K562 (cell line): ENCODE results near the gene MYH11. TPM values are rescaled to one million over a fixed set of nuclear protein-coding genes. Genes with fewer than 3 reads are reported as not detected.
A peak's percentile ranks its signal among the peaks of the same experiment; 100 is the strongest.

Experiments
- ATAC-seq: fragments of 200-7000 bp; cut with Tn5 transposase; 3 replicates; pipeline ENCODE4 v1.9.1; 2020; ENCODE audit warnings: moderate library complexity
- BruUV-seq: library from RNA; stranded (reverse); fragments of 400-500 nt; replicated peaks from 2 replicates; lab custom pipeline; 2021; lab: Mats Ljungman, UMichigan
- CTCF ChIA-PET: fragments of 300-600 bp; formaldehyde crosslinking; extraction: SDS; loops from one replicate; lab custom pipeline; 2021; ENCODE audit warnings: low intra/inter-chr PET ratio; lab: Yijun Ruan, JAX
- POLR2A ChIA-PET: fragments of 300-600, 350-650 bp; sonication (Branson Sonifier 250); formaldehyde crosslinking; extraction: SDS; loops from one replicate; lab custom pipeline; 2021; ENCODE audit warnings: antibody characterized with exemption, inconsistent platforms; lab: Yijun Ruan, JAX
- DNase-seq, 4 experiments: peaks; one replicate each; pipeline versions ENCODE4 v3.0.0 to v3.0.0-alpha.2; 2011 to 2018; ENCODE audit warnings: low spot score in 3 of 4, mixed read lengths in 3 of 4; ENCODE audit errors: extremely low read depth in 1 of 4
- FAIRE-seq: peaks from 2 replicates; lab custom pipeline; 2011; peaks lifted over from hg19 to GRCh38; lab: Jason Lieb, UNC
- H2AFZ ChIP-seq: 2 replicates; pipeline ENCODE4 v1.6.0; 2011; ENCODE audit warnings: low read depth, low read length, control low read depth, inconsistent platforms
- H3K27ac ChIP-seq: fragments of 200-600 bp; 3 replicates; pipeline ENCODE4 v1.8.0; 2011; ENCODE audit warnings: low read depth, mild to moderate bottlenecking, control low read depth, inconsistent platforms, low read length, moderate library complexity, mixed read lengths; ENCODE audit errors: extremely low read depth
- H3K27me3 ChIP-seq, 2 experiments: fragments of 300-600 bp in 1 of 2; 2 replicates in 1 of 2; 3 replicates in 1 of 2; pipeline versions ENCODE4 v1.6.0 to v1.8.0; 2011; ENCODE audit warnings: inconsistent platforms in 2 of 2, low read length in 2 of 2, mild to moderate bottlenecking in 1 of 2, mixed read lengths in 1 of 2, moderate library complexity in 1 of 2; ENCODE audit not compliant: control insufficient read depth in 2 of 2, insufficient read depth in 2 of 2
- H3K36me3 ChIP-seq: fragments of 300-600 bp; 3 replicates; pipeline ENCODE4 v1.8.0; 2011; ENCODE audit warnings: mild to moderate bottlenecking, low read length, inconsistent platforms; ENCODE audit not compliant: control insufficient read depth, insufficient read depth
- H3K4me1 ChIP-seq, 2 experiments: fragments of 200-600 bp in 1 of 2; replicated peaks in 1 of 2; 2 replicates in 1 of 2; 3 replicates in 1 of 2; pipeline versions ENCODE4 v1.5.1 to v1.8.0; 2011; ENCODE audit warnings: inconsistent platforms in 2 of 2, low read length in 2 of 2, mild to moderate bottlenecking in 1 of 2, mixed read lengths in 1 of 2, moderate library complexity in 1 of 2; ENCODE audit not compliant: control insufficient read depth in 2 of 2, insufficient read depth in 2 of 2
- H3K4me2 ChIP-seq: 2 replicates; pipeline ENCODE4 v1.6.1; 2011; ENCODE audit warnings: low read length, control low read depth, inconsistent platforms, mixed read lengths; ENCODE audit not compliant: insufficient read depth
- H3K4me3 ChIP-seq: fragments of 200-600 bp; sonication (generic), shearing (Covaris generic); 2 replicates; pipeline ENCODE4 v1.5.1; 2016; ENCODE audit warnings: control low read depth, inconsistent platforms
- H3K79me2 ChIP-seq: fragments of 200-600 bp; 3 replicates; pipeline ENCODE4 v1.8.0; 2011; ENCODE audit warnings: low read length, inconsistent platforms; ENCODE audit not compliant: control insufficient read depth, insufficient read depth
- H3K9ac ChIP-seq, 2 experiments: 2 replicates each; pipeline versions ENCODE4 v1.6.0 to v1.6.1; 2011; ENCODE audit warnings: low read depth in 2 of 2, low read length in 2 of 2, control low read depth in 1 of 2, inconsistent platforms in 1 of 2, mild to moderate bottlenecking in 1 of 2, mixed read lengths in 1 of 2; ENCODE audit not compliant: insufficient read depth in 1 of 2
- H3K9me1 ChIP-seq: one replicate; pipeline ENCODE4 v1.6.0; 2011; ENCODE audit warnings: inconsistent platforms, mild to moderate bottlenecking, low read length, moderate library complexity; ENCODE audit not compliant: control insufficient read depth, insufficient read depth
- H3K9me3 ChIP-seq: replicated peaks from 2 replicates; pipeline ENCODE4 v1.5.1; 2011; ENCODE audit warnings: low read depth, low read length, inconsistent platforms; ENCODE audit not compliant: control insufficient read depth, insufficient read depth
- H4K20me1 ChIP-seq: replicated peaks from 2 replicates; pipeline ENCODE4 v1.6.1; 2011; ENCODE audit warnings: low read length, inconsistent platforms, mixed read lengths; ENCODE audit not compliant: control insufficient read depth, insufficient read depth
- CREM ChIP-seq: IDR thresholded peaks from 2 replicates; pipeline ENCODE4 v1.6.1; 2014; ENCODE audit warnings: antibody characterized with exemption, low read depth
- ESRRA ChIP-seq: fragments of 450-650 bp; IDR thresholded peaks from 2 replicates; pipeline ENCODE4 v1.6.1; 2014; ENCODE audit warnings: low read depth, mild to moderate bottlenecking, moderate library complexity, borderline replicate concordance
- JUND ChIP-seq, 2 experiments: IDR thresholded peaks; 2 replicates in 1 of 2; 3 replicates in 1 of 2; pipeline ENCODE4 v1.6.1; 2011; ENCODE audit warnings: borderline replicate concordance in 2 of 2, low read depth in 2 of 2, low read length in 2 of 2, improper control_type of control experiment in 1 of 2, missing biosample characterization in 1 of 2, missing genetic modification characterization in 1 of 2, missing genetic modification reagents in 1 of 2
- MEIS2 ChIP-seq: fragments of 450-650 bp; IDR thresholded peaks from 2 replicates; pipeline ENCODE4 v1.6.1; 2014; ENCODE audit warnings: mild to moderate bottlenecking; ENCODE audit not compliant: partially characterized antibody
- PHF21A ChIP-seq: fragments of 450-650 bp; IDR thresholded peaks from 2 replicates; pipeline ENCODE4 v1.6.1; 2017; ENCODE audit warnings: low read depth, borderline replicate concordance
- RAD21 ChIP-seq, 2 experiments: fragments of 250-450 bp in 1 of 2; fragments of 450-650 bp in 1 of 2; sonication (Bioruptor Pico) in 1 of 2; formaldehyde crosslinking in 1 of 2; IDR thresholded peaks in 1 of 2; conservative IDR thresholded peaks in 1 of 2; 2 replicates each; pipeline versions ENCODE4 v1.4.0 to v1.8.0; 2020 to 2022; ENCODE audit warnings: mild to moderate bottlenecking in 2 of 2, moderate library complexity in 1 of 2
- SREBF1 ChIP-seq: fragments of 150-350 bp; IDR thresholded peaks from 2 replicates; pipeline ENCODE4 v1.6.1; 2014; ENCODE audit warnings: antibody characterized with exemption, low read depth, low read length, borderline replicate concordance
- ZFX ChIP-seq: sonication (generic); formaldehyde crosslinking; IDR thresholded peaks from 2 replicates; pipeline ENCODE4 v1.8.0; 2022; ENCODE audit warnings: mild to moderate bottlenecking, missing genetic modification reagents, moderate library complexity
- ZNF175 ChIP-seq: fragments of 200-800 bp; sonication (Bioruptor generic); IDR thresholded peaks from 2 replicates; pipeline ENCODE4 v1.6.1; 2016; ENCODE audit warnings: low read depth, mild to moderate bottlenecking, missing genetic modification characterization, missing compliant biosample characterization
- ZNF408 ChIP-seq: fragments of 250-450 bp; sonication (Bioruptor Pico); IDR thresholded peaks from 2 replicates; pipeline ENCODE4 v1.4.0; 2020; ENCODE audit warnings: low read depth, mild to moderate bottlenecking, moderate library complexity
- WGBS: fragments of 100-300 bp; shearing (Covaris generic); methylation state at CpG from one replicate; pipeline ENCODE4 v1.1.6; 2016; ENCODE audit warnings: low coverage, mixed read lengths; ENCODE audit not compliant: insufficient coverage; ENCODE audit errors: missing lambda C conversion rate; 5-methylcytosine and 5-hydroxymethylcytosine counted together
- in situ Hi-C: fragments of 300-500 bp; cut with MboI; formaldehyde crosslinking; loops from 4 replicates; pipeline ENCODE4 v1.15.0; 2018; ENCODE audit warnings: inconsistent platforms, mixed read lengths
- intact Hi-C: fragments of 100-400 bp; cut with micrococcal nuclease; formaldehyde crosslinking; loops from 2 replicates; pipeline ENCODE4 v1.14.2; 2022
- polyA plus RNA-seq, 8 experiments: library from polyadenylated mRNA; depleted of rRNA in 4 of 8; stranded (reverse) in 5 of 8; unstranded in 3 of 8; fragments of >200 nt; fragmentation: Nextera tagmentation in 2 of 8; fragmentation: Illumina TruSeq in 1 of 8; extraction: Ambion mirVana in 2 of 8; extraction: Trizol in 1 of 8; gene quantifications; 2 replicates each; pipeline versions ENCODE4 v1.2.1 to v1.2.3, GENCODE V29; 2011 to 2014; ENCODE audit warnings: inconsistent platforms in 1 of 8, missing spikeins in 1 of 8
- total RNA-seq, 7 experiments: library from RNA; depleted of rRNA in 6 of 7; stranded (reverse); fragments of >200 nt in 6 of 7; fragmentation: Illumina TruSeq in 2 of 7; extraction: Trizol in 2 of 7; gene quantifications; 2 replicates each; pipeline versions ENCODE4 v1.2.1 to v1.2.3, GENCODE V29; 2011 to 2021; ENCODE audit warnings: low replicate concordance in 1 of 7
- TF ChIP-seq, protein P1 (sequence below): IDR thresholded peaks from 3 replicates; pipeline ENCODE4 v1.6.1; 2011; ENCODE audit warnings: borderline replicate concordance, mild to moderate bottlenecking, moderate library complexity; ENCODE audit not compliant: insufficient read length; ENCODE audit errors: extremely low read depth
- TF ChIP-seq, protein P2 (sequence below): fragments of 250-450 bp; sonication (Bioruptor Pico); IDR thresholded peaks from 2 replicates; pipeline ENCODE4 v1.8.0; 2022; ENCODE audit warnings: moderate library complexity, mild to moderate bottlenecking, inconsistent platforms
- TF ChIP-seq, protein P3 (sequence below): fragments of 450-650 bp; formaldehyde crosslinking; IDR thresholded peaks from 2 replicates; pipeline ENCODE4 v1.4.0; 2020; ENCODE audit warnings: mild to moderate bottlenecking, moderate library complexity

MYH11 gene
- total and polyA plus RNA-seq, 9 of the 15 experiments (the other 6 are each of a cell fraction or from before 2014, with no cell fraction given), result 0.05 to 0.47 (median 0.08) TPM; not detected in 5

DNA sequence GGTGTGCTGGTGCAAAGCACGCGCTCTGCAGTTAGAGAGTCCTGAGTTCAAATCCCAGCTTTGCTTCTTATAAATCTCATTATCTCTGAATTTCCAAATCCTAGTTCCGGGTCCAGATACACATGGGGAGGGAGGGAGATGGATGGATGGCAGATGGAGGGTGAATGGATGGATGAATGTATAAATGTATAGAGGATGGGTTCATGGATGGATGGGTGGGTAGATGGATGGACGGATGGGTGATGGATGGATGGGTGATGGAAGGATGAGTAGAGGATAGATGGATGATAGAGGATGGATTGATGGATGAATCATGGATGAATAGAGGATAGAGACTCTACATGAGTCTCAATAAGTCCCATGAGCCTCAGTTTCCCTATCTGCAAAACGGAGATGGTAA lies 89.9 kb downstream of the MYH11 start (continued):
- TF ChIP-seq, protein P1, sequence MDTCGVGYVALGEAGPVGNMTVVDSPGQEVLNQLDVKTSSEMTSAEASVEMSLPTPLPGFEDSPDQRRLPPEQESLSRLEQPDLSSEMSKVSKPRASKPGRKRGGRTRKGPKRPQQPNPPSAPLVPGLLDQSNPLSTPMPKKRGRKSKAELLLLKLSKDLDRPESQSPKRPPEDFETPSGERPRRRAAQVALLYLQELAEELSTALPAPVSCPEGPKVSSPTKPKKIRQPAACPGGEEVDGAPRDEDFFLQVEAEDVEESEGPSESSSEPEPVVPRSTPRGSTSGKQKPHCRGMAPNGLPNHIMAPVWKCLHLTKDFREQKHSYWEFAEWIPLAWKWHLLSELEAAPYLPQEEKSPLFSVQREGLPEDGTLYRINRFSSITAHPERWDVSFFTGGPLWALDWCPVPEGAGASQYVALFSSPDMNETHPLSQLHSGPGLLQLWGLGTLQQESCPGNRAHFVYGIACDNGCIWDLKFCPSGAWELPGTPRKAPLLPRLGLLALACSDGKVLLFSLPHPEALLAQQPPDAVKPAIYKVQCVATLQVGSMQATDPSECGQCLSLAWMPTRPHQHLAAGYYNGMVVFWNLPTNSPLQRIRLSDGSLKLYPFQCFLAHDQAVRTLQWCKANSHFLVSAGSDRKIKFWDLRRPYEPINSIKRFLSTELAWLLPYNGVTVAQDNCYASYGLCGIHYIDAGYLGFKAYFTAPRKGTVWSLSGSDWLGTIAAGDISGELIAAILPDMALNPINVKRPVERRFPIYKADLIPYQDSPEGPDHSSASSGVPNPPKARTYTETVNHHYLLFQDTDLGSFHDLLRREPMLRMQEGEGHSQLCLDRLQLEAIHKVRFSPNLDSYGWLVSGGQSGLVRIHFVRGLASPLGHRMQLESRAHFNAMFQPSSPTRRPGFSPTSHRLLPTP, result no peak
- TF ChIP-seq ZNF175, result no peak

DNA sequence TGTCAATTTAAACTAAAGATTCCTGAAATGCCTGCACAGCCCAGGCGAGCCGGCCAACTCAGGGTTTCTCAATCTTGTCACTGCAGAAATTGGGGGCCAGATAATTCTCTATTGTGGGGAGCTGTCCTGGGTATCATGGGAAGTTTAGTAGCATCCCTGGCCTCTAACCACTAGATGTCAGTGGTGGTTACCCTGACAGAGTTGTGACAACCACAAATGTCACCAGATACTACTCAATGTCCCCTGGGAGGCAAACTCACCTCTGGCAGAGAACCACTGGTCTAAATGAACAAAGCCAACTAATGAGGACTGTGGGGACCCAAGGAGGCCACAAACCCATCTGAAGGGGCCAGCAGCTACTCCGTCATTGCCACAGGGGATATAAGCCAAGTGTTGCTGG lies 90.9 kb downstream of the MYH11 start:
- Histone ChIP-seq H4K20me1 (no peaks in the 10 kb centered on the region), H3K4me1 (no peaks in the 10 kb centered on the region; a peak in 1 of 5 replicates), H3K9ac (no peak overlapping the region), H3K9me1 (no peaks in the 10 kb centered on the region), H3K9me3 (no peaks in the 10 kb centered on the region), H3K4me2 (no peak overlapping the region), H3K79me2 (no peaks in the 10 kb centered on the region), H2AFZ (no peak overlapping the region), H3K4me3 (no peak overlapping the region), H3K27me3 (peaks cover 10 to 13% of the 10 kb centered on the region in 2 experiments; a peak in 4 of 5 replicates), H3K36me3 (no peaks in the 10 kb centered on the region), H3K27ac (no peak overlapping the region)
- in situ Hi-C loops, result no loop called here
- DNase-seq, result peak; percentile 45 to 72 (median 58)
- CTCF ChIA-PET, result interaction anchor here (1.0 to 2.2 kb wide), 2 partner anchors 362 to 429 kb away, joined by 3 to 17 read pairs; no protein-coding TSS in a partner anchor
- no TSS peak for BruUV-seq
- intact Hi-C loops, result loop anchor here (1.0 to 5.0 kb wide), 2 partner anchors 361 to 426 kb away; no protein-coding TSS in a partner anchor
- ATAC-seq, result peak; percentile 97
- WGBS, result 6% methylated on average over 3 of the region's 3 CpGs
- POLR2A ChIA-PET, result no interaction called here
- FAIRE-seq, result peak; percentile 89
- TF ChIP-seq CREM (0 out of 2 replicates have a peak, but pooled peaks have one; percentile 33), ZNF408 (no peak), ESRRA (peak; percentile 61; the same call in 1 of the 2 replicates), SREBF1 (no peak), JUND (IDR thresholded peaks at IDR 0.05; ENCODE audit: borderline replicate concordance, low read depth, low read length) (peak; percentile 32; the same call in 1 of the 2 replicates), JUND (tag; IDR thresholded peaks at IDR 0.05; ENCODE audit: borderline replicate concordance, low read depth, low read length) (no peak), ZFX (no peak), RAD21 (CRISPR knock-in tag; conservative IDR thresholded peaks at IDR 0.05 in 1 of 2, IDR thresholded peaks at IDR 0.05 in 1 of 2) (peak; percentile 70 to 85), MEIS2 (peak; percentile 35), PHF21A (no peak)
- TF ChIP-seq, protein P2, sequence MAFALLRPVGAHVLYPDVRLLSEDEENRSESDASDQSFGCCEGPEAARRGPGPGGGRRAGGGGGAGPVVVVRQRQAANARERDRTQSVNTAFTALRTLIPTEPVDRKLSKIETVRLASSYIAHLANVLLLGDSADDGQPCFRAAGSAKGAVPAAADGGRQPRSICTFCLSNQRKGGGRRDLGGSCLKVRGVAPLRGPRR (CRISPR knock-in tag), result no peak
- TF ChIP-seq, protein P3, sequence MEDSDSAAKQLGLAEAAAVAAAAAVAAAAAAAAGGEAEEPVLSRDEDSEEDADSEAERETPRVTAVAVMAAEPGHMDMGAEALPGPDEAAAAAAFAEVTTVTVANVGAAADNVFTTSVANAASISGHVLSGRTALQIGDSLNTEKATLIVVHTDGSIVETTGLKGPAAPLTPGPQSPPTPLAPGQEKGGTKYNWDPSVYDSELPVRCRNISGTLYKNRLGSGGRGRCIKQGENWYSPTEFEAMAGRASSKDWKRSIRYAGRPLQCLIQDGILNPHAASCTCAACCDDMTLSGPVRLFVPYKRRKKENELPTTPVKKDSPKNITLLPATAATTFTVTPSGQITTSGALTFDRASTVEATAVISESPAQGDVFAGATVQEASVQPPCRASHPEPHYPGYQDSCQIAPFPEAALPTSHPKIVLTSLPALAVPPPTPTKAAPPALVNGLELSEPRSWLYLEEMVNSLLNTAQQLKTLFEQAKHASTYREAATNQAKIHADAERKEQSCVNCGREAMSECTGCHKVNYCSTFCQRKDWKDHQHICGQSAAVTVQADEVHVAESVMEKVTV (CRISPR knock-in tag), result peak; percentile 63
